HG03520 (cell line): Measurements from ENCODE around the gene BRD8.
"Not testable (repeated sequence)": the region's sequence is repeated elsewhere in the genome, so short reads cannot be mapped to it uniquely, and the experiment has no call there.

Experiments used
- ATAC-seq: cut with Tn5 transposase; IDR thresholded peaks from one replicate; pipeline ENCODE4 v1.9.1; 2021; ENCODE audit warnings: mild to moderate bottlenecking, moderate library complexity; ENCODE audit not compliant: unreplicated experiment

BRD8 gene, protein sequence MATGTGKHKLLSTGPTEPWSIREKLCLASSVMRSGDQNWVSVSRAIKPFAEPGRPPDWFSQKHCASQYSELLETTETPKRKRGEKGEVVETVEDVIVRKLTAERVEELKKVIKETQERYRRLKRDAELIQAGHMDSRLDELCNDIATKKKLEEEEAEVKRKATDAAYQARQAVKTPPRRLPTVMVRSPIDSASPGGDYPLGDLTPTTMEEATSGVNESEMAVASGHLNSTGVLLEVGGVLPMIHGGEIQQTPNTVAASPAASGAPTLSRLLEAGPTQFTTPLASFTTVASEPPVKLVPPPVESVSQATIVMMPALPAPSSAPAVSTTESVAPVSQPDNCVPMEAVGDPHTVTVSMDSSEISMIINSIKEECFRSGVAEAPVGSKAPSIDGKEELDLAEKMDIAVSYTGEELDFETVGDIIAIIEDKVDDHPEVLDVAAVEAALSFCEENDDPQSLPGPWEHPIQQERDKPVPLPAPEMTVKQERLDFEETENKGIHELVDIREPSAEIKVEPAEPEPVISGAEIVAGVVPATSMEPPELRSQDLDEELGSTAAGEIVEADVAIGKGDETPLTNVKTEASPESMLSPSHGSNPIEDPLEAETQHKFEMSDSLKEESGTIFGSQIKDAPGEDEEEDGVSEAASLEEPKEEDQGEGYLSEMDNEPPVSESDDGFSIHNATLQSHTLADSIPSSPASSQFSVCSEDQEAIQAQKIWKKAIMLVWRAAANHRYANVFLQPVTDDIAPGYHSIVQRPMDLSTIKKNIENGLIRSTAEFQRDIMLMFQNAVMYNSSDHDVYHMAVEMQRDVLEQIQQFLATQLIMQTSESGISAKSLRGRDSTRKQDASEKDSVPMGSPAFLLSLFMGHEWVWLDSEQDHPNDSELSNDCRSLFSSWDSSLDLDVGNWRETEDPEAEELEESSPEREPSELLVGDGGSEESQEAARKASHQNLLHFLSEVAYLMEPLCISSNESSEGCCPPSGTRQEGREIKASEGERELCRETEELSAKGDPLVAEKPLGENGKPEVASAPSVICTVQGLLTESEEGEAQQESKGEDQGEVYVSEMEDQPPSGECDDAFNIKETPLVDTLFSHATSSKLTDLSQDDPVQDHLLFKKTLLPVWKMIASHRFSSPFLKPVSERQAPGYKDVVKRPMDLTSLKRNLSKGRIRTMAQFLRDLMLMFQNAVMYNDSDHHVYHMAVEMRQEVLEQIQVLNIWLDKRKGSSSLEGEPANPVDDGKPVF

DNA sequence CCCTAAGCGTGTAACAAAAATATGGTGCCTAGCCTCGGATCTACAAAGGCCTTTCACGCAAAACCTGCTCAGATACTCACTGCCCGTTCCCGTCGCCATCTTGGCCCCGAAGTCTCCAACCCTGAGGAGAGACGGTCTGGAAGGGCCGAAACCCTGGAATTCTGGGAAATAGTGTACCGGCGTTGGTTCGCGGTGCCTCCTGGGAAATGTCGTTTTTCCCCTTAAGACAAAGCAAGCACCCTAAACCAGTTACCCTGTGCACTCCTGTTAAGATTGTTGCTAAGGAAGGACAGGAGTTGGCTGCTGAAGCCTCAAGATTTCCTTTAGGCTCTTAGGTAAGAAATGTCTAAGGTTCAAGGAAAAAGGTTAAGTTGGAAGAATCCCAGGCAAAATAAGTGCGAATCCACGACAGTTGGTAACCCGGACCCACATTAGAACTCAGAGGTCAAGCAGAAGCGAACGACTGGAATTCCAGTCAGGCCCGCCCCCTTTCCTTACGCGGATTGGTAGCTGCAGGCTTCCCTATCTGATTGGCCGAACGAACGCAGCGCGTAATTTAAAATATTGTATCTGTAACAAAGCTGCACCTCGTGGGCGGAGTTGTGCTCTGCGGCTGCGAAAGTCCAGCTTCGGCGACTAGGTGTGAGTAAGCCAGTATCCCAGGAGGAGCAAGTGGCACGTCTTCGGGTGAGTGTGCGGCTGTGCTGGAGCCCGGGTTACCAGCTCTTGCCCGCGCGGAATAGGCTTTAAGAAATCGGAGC is at the start of gene BRD8, which contains the start of gene KIF20A:
BRD8 (minus strand) TSS at position 115 of the 761 bp plus-strand sequence; CDS start at position 99, 16 bp downstream.
KIF20A (plus strand) TSS at position 597 of the 761 bp plus-strand sequence. CDS start 569 bp downstream, outside the sequence.
- peak; percentile 79 for ATAC-seq

GRCh38 chr5:138226910-138227309 is 48.5 kb upstream of the BRD8 start:
- no peak for ATAC-seq

DNA sequence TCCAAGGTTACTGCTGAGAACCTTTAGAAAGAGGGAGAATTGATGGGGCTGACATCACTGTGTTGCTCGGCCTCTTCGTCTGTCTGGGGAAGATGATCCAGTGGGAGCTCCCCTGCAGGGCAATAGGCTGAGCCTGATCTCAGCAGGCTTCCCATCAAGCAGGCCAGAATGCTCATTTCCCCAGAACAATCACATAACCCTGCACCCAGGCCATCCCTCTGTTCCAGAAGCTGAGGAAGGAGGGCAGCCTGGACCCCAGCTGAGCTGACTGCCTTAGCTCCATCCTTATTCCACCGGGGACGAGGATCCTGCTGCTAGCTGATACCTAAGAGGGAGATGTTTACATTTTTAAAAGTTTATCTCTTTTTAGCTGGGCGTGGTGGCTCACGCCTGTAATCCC is 46.3 kb upstream of the BRD8 start:
- ATAC-seq: no peak

GRCh38 chr5:138223532-138223931 is 45.1 kb upstream of the BRD8 start:
- no peak for ATAC-seq

GRCh38 chr5:138216799-138217198 is 38.4 kb upstream of the BRD8 start:
- no peak for ATAC-seq

GRCh38 chr5:138213161-138214029 is 35.0 kb upstream of the BRD8 start, which contains the start of gene CDC23:
Gene CDC23, minus strand, starts transcription at chr5:138213323. Its CDS starts 11 bp downstream, at chr5:138213312.
- ATAC-seq: peak; percentile 98

GRCh38 chr5:138212828-138213160 is 34.4 kb upstream of the BRD8 start:
- peak; percentile 7 for ATAC-seq

GRCh38 chr5:138210985-138211384 is 32.6 kb upstream of the BRD8 start:
- ATAC-seq: no peak

DNA sequence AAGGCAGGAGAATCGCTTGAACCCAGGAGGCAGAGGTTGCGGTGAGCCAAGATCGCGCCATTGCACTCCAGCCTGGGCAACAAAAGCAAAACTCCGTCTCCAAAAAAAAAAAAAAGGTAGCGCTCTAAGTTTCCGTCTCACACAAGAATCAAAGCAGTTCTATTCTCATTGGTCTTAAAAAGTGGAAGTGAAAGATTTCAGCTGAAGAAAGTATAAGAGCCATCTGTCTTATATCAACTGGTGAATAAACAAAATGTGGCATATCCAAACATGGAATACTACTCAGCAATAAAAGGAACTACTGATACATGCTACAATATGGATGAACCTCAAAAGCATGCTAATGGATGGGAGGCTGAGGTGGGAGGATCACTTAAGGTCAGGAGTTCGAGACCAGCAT is 15.4 kb upstream of the BRD8 start:
- not testable (repeated sequence) for ATAC-seq

GRCh38 chr5:138192826-138193225 is 14.4 kb upstream of the BRD8 start:
- no peak for ATAC-seq

DNA sequence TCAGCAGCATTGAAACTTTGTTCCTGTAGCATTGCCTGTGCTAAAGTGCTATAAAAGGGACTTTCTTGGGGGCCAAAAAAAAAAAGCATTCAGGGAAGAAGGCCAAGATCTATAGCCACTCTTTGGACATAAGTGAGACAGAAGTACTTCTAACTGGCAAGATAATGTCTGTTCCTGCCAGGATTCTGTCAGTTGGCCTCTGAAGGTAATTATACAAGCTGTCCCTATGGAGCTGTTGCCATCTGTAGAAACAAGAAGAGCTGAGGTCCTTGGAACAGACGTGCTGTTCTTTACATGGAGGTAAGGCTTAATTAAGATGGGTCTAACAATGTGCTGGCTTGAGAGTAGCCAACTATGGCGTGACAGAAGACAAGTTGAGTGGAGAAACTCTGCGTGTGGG is 10.2 kb upstream of the BRD8 start:
- ATAC-seq: no peak

DNA sequence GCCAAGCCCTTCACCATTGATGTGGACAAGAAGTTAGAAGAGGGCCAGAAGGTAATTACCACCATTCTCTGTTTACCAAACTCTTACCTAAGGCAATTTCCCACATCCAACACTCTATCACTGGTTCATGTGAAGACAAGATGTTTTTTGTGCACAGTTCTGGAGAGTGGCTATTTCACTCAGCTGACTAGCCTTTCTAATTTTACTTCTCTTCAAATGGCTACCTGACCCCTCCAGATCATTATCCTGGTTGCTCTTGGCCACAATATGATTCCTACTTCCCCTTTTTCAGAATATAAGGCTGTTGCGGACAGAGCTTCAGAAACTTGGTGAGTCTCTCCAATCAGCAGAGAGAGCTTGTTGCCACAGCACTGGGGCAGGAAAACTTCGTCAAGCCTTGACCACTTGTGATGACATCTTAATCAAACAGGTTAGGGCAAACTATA is 7.6 kb upstream of the BRD8 start:
- ATAC-seq: no peak

DNA sequence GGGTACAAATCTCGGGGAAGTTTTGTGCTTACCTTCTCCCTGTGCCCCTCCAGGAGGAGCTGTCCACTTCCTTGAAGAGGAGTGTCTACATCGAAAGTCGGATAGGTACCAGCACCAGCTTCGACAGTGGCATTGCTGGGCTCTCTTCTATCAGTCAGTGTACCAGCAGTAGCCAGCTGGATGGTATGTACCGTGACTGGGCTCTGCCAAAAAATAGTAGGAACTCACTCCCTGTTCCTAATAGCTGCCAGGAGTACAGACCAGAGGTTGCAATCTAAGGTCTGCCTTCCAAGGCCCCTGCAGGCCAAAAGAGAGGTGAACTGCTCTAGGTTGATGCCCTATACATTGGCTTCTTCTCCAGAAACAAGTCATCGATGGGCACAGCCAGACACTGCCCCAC is 4.4 kb upstream of the BRD8 start:
- ATAC-seq: no peak

- ATAC-seq: no peak
Observed at GRCh38 chr5:138180841-138181240, 2.4 kb upstream of the BRD8 start.

- no peak for ATAC-seq
Observed at GRCh38 chr5:138180183-138180782, 1.9 kb upstream of the BRD8 start.

DNA sequence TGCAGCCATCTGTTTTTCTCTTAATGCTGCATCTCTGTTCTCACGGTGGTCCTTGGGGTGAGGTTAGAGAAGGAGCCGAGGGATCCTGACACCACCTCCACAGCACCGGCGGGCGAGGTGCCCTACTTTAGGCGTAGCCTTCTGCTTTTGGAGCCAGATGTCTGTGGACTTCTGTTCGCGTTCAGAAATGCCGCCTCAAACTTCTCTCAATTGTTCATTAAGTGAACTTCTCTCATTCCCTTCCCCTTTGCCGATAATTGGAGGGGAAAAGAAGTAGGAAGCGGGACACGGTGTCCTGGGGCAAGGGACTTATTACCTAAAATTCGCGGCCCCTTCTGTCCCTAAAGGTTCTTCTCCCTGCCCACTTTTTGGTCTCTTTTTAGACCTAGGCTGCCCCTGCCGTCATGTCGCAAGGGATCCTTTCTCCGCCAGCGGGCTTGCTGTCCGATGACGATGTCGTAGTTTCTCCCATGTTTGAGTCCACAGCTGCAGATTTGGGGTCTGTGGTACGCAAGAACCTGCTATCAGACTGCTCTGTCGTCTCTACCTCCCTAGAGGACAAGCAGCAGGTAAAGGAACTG is 937 bp upstream of the BRD8 start:
- ATAC-seq: no peak

DNA sequence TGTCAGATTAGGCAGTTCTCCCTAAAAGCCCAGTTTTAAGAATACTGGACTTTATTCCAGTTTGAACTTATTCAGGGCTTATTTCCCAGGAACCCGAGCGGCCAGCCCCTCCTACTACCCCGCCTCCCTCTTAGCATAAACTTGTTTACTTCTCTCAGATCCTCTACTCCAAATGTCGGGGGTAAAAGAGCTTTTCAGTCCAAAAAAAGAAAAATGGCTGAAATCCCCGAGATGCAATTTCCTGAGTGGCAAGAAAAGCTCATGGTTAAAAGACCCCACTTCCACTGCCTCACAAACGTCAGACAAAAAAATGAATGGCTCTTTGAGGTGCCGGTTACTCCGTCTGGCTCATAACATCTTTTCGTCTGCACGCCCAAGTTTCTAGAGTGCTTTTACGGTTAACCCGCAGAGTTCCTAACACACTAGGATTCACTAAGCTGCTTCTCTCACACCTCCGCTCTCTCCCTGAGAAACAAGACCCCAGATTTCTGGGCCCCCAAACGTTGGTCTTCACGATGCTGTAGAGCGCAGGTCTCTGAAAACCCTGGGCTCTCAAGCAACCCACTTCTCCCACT is 402 bp downstream of the BRD8 start:
- peak; percentile 6 for ATAC-seq

GRCh38 chr5:138170299-138170698 is 8.1 kb downstream of the BRD8 start:
- no peak for ATAC-seq
